GM18868 (cell line): ENCODE data around the gene NEURL3.
A peak's percentile ranks its signal among the peaks of the same experiment; 100 is the strongest.

Experiments
- ATAC-seq: cut with Tn5 transposase; IDR thresholded peaks from one replicate; pipeline ENCODE4 v1.9.1; 2021; ENCODE audit warnings: mild to moderate bottlenecking, moderate library complexity; ENCODE audit not compliant: unreplicated experiment

Gene NEURL3

DNA sequence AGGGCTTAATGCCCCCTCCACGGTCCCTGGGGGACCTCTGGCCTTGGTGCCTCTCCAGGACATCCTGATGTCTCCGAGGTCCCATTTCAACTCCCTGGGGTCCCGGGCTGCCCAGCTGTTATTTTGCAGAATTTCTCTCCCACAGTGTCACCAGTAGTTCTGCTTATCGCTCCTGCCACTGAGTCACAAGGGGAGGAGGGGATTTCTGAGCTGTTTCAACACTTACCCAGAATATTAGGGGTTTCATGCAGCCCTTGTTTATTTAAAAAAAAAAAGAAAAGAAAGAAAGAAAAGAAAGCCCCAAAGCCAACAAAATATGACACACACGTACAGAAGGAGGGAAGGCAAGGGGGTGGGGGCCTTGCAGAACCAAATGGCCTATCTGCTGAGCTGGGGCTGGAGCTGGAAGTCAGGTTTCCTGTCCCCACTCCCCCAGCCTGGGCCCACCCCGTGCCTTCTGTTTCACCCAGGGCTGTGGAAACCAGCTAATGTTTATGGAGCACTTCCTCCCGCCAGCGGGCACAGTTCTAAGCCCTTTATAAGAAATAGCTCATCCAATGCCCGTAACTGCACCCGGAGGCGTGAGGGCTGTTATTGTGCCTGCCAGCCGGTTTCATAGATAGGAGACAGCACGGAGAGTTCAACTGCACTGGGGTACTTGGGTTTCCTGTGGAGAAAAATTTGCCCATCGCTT is 23.0 kb upstream of the NEURL3 start:
- ATAC-seq, result peak; percentile 30

DNA sequence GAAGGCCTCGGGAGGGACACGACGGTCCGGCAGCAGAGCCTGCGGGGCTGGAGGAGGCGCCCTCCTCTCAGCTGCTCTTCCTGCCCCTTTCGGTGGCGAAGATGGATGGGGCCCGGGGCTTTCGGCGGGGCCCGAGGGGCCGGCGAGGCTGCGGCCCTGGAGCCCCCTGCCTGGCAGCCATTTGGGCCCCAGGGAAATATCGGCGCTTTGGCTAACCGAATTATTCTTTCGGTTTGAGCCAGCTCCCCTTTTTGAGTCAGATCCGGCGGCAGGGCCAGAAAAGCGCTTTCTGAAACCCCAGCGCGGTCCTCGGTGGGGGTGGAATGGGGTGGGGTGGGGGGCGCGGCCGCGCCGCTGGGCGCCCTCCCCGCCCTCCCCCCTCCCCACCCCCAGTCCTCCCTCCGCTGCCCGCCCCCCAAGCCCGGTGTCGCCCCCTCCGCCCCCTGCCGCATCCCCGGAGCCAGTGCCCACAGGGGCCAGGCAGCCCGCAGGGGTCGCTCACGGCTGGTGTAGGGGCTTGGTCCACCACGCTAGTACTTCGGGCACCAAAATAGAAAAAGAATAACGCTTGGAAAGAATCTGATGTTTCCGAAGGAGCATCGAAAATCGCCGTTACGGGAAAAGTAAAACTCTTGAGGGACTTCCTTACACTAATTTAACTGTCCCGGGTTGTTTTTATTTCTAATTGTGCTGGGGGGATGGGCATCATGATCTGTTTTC is 22.3 kb upstream of the NEURL3 start:
- peak; percentile 28 for ATAC-seq

DNA sequence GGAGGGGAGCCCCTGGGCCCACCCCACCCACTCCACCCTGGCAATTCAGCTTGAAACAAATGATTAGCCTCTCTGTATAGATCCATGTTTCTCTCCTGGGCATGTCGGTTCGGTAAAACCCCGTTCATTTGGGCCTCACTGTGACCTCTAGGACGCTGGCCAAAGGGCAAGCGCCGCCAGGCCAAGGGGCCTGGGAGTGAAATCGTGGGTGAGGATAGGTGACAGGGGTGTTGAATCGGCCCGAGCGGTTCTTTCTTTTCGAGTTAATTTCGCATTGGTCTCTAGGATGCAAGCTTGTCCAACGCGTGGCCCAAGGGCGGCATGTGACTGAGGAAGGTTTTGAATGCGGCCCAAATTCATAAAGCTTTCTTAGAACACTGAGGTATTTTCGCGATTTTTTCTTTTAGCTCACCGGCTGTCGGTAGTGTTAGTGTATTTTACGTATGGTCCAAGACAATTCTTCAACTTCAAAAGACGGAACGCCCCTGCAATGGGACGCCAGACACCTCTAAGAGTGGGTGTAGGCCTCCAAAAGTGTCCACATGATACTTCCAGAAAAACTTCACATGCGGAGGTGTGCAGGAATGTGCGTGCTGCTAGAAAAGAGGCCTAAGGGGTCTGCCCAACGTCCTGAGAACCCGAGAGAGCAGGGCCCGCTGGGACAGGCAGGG is 21.6 kb upstream of the NEURL3 start:
- no peak for ATAC-seq

DNA sequence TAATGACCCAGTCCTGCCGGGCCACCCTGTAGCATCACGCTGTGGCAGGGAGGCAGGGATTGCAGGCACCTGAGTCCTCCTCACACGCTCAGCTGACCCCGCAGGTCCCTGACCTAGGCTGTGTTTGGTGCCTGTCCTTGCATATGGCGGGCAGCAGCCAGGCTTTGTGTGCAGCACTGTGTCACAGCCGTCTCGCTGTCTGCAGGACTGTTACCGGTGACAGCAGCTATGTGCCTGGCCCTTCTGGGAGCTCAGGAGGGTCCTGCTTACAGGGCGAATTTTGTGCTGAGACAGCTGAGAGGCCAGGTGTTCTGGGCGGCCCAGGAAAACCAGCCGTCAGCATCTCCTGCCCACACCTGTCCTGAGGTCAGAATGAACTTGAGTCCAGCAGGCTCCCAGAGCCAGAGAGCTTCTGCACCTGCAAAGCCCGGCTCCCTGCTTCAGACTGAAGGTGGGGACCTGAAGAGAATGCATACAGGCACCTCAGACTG is 21.0 kb upstream of the NEURL3 start:
- no peak for ATAC-seq

DNA sequence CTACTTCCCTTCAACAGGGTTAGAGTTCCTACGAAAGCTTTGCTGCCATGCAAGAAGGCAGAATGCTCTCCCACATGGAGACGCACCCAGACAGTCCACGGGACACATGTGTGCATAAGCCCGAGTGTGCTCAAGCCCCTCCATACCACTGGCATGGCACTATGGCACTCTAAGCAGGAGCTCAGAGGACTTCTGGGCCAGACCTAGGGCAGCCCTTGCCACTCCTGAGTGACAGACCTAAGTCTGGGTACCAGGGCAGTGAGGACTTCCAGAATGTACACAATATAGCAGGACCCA is 20.0 kb upstream of the NEURL3 start:
- ATAC-seq, result no peak

DNA sequence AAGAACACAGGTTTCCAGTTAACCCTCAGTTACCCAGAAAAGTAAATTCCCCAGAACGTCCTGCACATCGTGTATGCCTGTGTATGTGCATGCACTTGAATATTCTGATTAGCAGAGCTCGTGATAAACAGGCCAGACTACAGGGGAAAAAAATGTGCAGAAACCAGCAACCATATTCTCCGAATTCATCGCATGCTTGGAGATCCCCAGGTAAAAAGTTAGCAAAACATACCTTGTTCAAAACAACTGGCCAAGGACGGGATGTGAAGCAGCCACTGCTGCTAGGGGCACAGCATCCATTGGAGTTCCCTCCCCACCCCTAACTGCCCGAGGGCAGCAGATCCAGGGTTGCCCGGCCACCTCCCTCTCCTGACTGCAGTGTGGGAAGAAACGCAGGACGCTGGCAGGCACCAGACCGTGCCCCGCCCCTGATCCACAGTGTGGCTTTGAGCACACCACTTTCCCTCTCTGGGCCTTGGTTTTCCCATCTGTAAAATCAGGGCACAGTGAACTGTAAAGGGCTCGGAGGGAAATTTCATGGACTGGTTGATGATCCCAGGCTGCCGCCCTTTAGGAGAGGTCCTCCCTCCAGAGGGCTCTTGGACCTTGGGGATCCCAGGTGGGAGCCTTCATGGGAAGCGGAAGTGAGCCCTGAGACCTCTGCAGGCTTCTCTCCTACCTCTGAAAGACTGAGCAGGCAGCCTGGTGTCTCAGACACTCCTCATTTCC is 19.5 kb upstream of the NEURL3 start:
- no peak for ATAC-seq

DNA sequence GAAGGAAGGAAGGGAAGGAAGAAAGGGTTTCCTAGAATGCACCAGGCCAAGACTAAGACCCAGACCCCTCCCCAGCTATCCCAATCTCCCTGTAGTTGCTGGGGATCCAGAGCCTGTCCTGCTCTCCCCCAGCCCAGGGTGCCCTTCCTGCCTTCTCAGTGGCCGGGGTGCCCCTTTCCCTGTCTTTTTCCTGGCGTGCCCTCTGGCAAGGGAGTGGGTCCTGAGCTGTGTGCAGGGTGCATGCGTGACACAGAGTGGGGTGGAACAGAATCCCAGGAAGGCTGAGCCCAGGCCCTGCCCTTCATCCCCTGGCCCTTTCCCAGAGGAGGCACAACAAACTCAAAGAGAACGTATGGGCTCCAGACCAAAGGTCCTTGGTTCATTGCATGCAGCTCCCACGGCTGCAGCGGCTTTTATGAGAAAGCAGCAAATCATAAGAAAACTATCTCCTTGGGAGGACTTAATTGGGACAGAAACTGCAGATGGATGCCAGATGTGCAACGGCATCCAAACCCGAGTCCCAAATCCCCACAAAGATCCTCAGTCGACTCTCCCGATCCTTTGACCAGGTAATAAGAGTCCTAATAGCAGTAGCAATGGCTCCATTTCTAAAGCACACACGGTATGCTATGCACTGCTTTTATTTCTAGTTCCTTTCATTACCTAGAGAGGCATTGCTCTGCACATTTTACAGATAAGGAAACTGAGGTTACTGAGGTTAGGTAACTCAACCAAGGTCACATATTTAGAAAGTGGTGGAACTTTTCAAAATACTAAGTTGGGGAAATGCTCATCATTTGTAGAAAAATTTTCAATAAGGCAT is 18.7 kb upstream of the NEURL3 start:
- ATAC-seq, result no peak

DNA sequence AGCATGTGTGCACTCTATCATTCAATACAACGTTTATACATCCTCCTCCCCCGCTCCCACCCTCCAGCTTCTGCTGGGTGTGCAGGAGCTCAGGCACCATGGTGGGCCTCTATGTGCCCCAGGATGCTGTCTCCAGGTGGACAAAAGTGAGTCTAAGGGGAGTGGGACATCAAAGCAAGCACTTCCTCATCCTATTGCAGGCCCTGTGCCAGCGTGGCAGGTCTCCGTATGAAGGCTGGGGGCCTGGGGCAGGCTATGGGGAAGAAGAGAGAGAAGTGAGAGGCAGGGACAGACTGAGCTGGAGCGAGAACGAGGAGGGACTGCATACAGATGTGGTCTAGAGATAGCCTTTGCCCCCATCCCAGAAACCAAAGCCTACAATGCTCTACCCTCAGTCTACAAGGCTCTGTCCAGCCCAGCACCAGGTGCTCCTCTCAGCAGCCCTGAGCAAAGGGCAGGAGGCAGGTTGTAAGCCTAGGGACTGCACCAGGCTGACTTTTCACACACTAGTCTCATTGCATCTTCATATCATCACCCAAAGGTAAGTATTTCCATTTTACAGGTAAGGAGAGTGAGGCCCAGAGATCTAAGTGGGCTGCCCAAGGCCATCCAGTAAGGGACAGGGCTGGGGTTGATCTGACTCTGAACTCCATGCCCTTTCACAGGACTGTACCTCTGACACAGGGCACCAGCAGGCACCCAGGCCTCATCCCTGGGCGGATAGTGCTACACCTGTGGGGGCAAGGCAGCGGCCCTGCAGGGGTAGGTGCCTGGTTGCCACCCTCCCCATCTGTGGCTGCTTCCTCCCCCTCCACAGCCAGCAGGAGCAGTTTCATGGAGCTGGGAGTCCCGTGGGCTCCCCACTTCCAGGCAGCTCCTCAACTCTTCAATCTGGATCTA is 17.4 kb upstream of the NEURL3 start:
- no peak for ATAC-seq

DNA sequence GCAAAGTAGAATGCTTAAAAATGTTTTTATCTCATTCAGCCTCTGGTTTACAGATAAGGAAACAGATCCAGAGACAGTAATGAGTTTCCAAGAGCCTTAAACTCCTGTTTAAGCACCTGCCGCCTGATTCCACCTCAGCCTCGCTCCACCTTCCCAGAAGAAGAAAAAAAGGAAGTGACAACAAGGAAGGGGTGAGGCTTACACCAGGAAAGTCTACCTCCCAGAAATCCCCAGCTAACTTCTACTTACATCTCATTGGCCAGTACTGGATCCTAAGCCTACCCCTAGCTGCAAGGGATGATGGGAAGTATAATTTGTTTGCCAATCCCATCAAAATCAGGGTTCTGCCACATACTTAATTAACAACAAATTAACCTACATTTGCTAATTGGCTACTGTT is 16.1 kb upstream of the NEURL3 start:
- ATAC-seq, result no peak

DNA sequence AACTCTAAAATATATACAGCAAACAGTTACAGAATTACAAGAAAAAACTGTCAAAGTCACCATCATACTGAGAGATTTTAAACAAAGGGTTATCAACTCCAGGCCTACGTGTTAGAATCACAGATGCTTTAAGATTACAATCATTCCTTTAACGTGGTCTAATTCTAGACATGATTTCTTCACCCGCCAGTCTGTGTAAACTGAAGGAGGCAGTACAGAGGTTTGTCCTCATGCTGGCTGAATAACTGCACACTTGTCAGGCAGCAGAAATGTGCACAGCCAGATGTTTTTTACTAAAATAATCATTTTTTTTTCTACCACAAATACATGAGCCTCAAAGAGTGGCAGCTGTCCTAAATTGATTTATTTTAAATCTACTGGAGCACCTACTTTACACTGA is 15.5 kb upstream of the NEURL3 start:
- no peak for ATAC-seq

DNA sequence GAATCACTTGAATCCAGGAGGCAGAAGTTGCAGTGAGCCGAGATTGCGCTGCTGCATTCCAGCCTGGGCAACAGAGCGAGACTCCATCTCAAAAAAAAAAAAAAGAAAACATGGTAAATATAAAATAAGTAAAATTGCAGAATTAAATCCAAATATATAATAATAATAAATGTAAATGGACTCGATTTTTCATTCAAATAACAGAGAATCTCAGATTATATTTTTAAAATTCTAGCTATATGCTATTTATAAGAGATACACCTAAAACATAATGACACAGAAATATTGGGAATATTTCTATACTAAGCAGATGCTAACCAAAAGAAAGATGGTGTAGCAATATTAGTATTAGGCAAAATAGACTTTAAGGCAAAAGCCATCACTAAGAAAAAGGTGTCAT is 15.1 kb upstream of the NEURL3 start:
- no peak for ATAC-seq

DNA sequence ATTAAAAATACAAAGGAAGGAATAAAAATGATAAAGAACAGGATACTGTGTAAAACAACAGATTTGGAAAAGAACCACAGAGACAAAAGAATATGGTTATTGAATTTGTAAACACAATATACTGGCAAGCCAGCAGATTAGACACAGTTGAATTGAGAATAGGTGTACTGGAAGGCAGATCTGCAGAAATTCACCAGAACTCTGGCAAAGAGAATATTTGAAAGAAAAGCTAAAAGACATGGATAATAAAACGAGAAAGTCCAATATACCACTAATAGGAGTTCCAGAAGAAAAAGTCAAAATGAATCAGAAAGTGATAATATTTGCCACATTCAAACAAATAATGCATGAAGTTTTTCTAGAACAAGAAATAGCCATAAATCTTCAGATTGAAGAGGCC is 11.9 kb upstream of the NEURL3 start:
- ATAC-seq, result no peak

DNA sequence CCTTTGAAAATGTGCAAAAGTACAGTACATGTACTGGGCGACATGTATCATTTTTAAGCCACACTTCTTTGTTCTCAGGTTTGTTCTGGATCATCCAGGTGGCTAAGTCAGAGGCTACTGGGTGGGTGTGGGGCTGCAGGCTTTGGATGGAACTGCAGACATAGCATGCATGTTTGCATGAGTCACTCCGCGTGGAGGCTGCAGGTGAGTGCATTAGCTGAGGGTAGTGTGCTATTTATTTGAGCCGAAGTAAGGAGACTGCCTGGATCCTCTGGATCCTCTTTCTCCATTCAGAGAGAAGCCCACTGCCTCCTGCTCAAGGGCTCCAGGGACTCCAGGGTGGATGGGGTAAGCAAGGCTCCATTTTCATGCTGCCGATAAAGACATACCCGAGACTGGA is 9.4 kb upstream of the NEURL3 start:
- ATAC-seq, result no peak

DNA sequence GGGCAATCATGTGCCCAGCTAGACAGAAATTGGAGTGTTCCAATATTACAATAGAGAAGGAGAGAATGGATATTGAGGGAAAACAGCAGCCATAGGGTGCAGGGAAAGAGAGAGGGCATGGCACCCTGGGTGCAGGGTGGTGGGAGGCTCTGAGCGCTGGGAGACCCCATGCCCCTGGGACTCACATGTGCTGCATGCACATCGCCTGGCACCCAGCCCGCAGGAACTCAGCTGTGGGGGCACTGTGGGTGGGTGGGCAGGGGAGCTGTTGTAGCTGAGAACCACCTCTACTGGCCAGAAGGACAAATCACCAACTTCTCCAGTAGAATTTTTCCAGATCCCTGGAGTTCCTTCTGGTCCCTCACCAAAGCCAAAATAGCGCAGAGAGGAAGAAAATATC is 7.2 kb upstream of the NEURL3 start:
- ATAC-seq, result no peak

DNA sequence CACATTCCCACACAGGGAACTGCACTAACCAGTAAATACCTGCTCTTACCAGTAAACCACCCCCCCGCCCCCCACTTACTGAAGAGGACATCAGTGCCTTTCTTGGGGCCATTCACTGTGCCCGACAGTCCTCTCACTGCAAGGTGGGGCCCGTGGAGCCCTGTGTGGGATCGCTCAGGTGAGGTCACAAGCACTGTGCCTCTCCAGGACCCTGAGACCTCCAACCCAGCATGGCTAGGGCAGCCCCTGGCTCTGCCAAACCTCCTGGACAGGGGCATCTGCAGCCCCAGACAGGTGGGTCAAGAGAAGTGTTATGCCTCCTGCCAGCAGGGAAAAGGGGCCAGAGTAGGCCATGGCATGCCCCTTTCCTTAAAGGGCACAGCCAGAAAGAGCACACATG is 6.7 kb upstream of the NEURL3 start:
- no peak for ATAC-seq

DNA sequence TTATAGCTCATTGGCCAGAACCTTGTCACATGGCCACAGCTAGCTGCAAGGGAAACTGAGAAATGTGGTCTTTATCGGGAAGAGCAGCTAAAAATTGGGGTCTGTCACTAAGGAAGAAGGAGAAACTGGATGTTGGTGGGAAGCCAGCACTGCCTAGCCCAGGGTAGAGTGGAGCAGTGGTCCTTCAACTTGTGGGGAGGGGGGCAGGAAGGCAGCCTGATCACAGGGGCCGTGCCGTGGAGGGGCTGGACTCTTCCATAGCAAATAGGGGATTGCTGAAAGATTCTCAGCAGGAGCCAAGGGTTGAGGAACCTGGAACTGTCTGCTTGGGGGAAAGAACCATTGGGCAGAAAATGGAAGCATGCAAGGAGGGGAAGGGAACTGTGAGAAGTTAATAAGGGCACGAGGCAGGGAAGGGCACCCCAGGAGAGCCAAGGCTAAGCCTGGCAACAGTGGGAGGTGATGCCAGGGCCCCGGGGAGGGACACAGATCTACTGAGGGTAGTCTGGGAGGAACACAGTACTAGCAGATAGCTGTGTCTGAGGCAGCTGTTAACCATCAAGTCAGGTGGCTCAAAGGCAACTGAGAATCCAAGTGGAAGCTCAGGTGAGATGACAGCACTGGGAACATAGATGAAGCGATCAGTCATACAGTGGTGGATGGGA is 5.9 kb upstream of the NEURL3 start:
- ATAC-seq, result no peak

DNA sequence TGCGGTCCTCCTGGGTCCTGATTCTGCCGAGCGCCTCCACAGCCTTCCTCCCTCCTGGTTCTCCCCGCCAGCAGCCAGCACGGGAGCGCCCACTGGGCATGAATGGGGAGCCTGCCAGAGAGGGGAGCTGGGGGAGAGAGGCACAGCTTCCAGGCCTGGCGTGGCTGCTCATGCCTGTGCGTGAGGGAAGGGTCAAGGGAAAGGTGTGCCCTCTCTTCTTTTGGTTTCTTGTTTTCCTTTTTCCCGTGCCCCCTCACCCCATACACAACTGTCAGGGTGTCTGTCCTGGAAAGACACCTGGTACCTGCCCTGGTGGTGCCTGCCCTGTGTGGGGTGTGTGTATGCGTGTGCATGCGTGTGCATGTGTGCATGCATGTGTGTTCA is 4.7 kb upstream of the NEURL3 start:
- no peak for ATAC-seq

DNA sequence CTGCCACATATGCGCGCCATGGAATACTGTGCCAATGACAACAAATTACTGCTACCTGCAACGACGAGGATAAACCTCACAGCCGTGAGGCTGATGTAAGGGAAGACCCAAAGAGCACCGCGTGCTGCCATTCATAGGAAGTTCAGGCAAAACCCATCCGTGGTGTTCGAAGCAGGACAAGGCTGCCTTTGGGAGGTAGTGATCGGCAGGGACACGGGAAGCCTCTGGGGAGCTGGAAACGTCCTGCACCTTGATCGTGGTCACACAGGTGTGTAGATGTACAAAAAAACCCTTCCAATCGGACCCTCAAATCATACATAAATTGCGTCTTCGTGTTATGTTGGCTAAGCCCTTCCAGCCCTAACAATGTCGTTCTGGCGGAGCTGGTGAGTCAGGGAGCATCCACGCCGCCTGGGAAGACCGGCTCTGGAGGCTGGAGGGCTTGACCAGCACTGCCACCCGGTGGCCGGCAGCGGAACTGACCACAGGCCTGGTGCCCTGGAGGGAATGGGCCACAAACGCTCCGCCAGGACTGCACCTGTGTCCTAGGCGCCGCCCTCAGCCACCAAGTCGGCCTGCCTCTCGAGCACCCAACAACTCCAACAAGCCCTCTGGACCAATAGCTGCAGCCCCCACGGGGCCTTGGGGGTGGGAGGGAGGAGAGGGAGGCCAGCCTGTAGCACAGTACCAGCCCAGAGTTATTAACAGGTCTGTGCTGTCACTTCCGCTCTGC is 4.1 kb upstream of the NEURL3 start:
- peak; percentile 68 for ATAC-seq
